B cell (primary cell): Measurements from ENCODE around the gene TPRA1.

Experiments used
- EZH2 ChIP-seq: IDR thresholded peaks from 2 replicates; pipeline ENCODE4 v1.6.1; 2012; ENCODE audit warnings: borderline replicate concordance, low read depth, mild to moderate bottlenecking, moderate library complexity, low read length; ENCODE audit not compliant: insufficient read depth, poor library complexity, severe bottlenecking
- TF ChIP-seq, protein P1 (sequence below): fragments of 200-600 bp; IDR thresholded peaks from one replicate; pipeline ENCODE4 v1.8.0; 2022; ENCODE audit warnings: antibody characterized with exemption, mild to moderate bottlenecking

- TF ChIP-seq, protein P1, sequence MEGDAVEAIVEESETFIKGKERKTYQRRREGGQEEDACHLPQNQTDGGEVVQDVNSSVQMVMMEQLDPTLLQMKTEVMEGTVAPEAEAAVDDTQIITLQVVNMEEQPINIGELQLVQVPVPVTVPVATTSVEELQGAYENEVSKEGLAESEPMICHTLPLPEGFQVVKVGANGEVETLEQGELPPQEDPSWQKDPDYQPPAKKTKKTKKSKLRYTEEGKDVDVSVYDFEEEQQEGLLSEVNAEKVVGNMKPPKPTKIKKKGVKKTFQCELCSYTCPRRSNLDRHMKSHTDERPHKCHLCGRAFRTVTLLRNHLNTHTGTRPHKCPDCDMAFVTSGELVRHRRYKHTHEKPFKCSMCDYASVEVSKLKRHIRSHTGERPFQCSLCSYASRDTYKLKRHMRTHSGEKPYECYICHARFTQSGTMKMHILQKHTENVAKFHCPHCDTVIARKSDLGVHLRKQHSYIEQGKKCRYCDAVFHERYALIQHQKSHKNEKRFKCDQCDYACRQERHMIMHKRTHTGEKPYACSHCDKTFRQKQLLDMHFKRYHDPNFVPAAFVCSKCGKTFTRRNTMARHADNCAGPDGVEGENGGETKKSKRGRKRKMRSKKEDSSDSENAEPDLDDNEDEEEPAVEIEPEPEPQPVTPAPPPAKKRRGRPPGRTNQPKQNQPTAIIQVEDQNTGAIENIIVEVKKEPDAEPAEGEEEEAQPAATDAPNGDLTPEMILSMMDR = no peak
- TF ChIP-seq EZH2 = no peak
Measured at GRCh38 chr3:127570520-127570919, 20.0 kb downstream of the TPRA1 start.
